ENCODE measurements around the gene SARS2.

DNA sequence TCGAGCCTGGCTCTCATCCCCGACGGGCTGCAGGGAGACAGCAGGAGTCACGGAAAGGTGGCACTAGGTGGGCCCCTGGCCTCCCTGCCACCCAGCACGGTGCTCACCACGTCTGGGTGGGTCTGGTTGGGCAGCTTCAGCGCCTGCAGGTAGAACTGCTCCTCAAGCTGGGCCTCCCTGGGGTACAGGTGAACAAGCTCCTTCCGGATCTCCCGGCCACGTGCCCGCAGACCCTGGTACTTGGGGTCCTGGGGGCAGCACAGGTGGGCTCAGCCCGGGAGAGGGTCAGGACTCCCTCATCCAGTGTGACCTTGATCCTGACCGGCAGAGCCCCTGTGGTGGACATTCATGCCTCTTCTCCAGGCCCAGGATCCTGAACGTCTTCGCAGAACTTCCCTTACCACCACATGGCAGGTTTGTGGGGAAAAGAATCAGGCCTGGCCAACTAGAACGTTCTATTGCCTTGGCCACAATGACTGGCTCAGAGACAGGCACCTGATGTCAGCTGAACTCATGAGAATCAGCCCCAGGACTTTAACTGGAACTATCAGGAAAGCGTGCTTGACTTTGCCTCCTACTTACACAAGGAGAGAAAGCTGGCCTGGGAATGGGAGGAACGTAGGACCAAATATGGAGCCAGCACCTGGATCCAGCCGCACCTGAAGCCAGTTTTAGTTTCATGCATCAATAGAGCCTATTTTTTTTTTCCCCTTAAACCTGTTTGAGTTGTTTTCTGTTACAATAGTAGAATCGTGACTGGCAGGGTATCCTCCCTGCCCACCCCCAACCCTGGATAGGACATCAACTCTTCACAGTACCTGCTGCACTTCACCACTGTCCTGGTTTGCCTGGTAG, 8.9 kb downstream of the SARS2 start:
- TF ChIP-seq, protein P1, sequence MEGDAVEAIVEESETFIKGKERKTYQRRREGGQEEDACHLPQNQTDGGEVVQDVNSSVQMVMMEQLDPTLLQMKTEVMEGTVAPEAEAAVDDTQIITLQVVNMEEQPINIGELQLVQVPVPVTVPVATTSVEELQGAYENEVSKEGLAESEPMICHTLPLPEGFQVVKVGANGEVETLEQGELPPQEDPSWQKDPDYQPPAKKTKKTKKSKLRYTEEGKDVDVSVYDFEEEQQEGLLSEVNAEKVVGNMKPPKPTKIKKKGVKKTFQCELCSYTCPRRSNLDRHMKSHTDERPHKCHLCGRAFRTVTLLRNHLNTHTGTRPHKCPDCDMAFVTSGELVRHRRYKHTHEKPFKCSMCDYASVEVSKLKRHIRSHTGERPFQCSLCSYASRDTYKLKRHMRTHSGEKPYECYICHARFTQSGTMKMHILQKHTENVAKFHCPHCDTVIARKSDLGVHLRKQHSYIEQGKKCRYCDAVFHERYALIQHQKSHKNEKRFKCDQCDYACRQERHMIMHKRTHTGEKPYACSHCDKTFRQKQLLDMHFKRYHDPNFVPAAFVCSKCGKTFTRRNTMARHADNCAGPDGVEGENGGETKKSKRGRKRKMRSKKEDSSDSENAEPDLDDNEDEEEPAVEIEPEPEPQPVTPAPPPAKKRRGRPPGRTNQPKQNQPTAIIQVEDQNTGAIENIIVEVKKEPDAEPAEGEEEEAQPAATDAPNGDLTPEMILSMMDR (IDR thresholded peaks at IDR 0.05), result no peak
- TF ChIP-seq POLR2A (IDR thresholded peaks at IDR 0.05), result no peak
- no peak for TF ChIP-seq EP300 (IDR thresholded peaks at IDR 0.05)
- TF ChIP-seq POLR2AphosphoS5 (IDR thresholded peaks at IDR 0.05), result no peak

Data from gastroesophageal sphincter (tissue), 3 donors.